Stimulated activated CD4-positive, alpha-beta T cell treated with anti-CD3 and anti-CD28 coated beads, TNF-alpha, amount 100 ng/mL, for 48 hours (primary cell): ENCODE measurements around the gene SMC3.

Experiments used
- DNase-seq, 3 donors: peaks; one replicate each; pipeline ENCODE4 v3.0.0-alpha.2; 2020; ENCODE audit warnings: low read depth in 3 of 3

Gene SMC3

GRCh38 chr10:110544958-110545537 is 22.4 kb upstream of the SMC3 start:
- no peak for DNase-seq

- no peak for DNase-seq
Measured at GRCh38 chr10:110546077-110546476, 21.4 kb upstream of the SMC3 start.

GRCh38 chr10:110546499-110547110 is 20.9 kb upstream of the SMC3 start:
- no peak for DNase-seq

GRCh38 chr10:110547139-110547761 is 20.2 kb upstream of the SMC3 start:
- DNase-seq = no peak

GRCh38 chr10:110548002-110548401 is 19.5 kb upstream of the SMC3 start:
- no peak for DNase-seq

GRCh38 chr10:110549211-110549610 is 18.3 kb upstream of the SMC3 start:
- DNase-seq = no peak

GRCh38 chr10:110553905-110554304 is 13.6 kb upstream of the SMC3 start:
- DNase-seq = no peak

GRCh38 chr10:110556296-110556695 is 11.2 kb upstream of the SMC3 start:
- no peak for DNase-seq

GRCh38 chr10:110556969-110557601 is 10.4 kb upstream of the SMC3 start:
- DNase-seq = peak; percentile 40 to 69 (median 54)

- no peak for DNase-seq
Measured at GRCh38 chr10:110558041-110558440, 9.5 kb upstream of the SMC3 start.

GRCh38 chr10:110560012-110560411 is 7.5 kb upstream of the SMC3 start:
- no peak for DNase-seq

- DNase-seq = no peak
Measured at GRCh38 chr10:110561292-110561691, 6.2 kb upstream of the SMC3 start.

GRCh38 chr10:110562348-110562747 is 5.1 kb upstream of the SMC3 start:
- no peak for DNase-seq

- no peak for DNase-seq
Measured at GRCh38 chr10:110563132-110563531, 4.4 kb upstream of the SMC3 start.

- DNase-seq = peak in 1 of 3 donors; percentile 5
Measured at GRCh38 chr10:110566472-110567200, 859 bp upstream of the SMC3 start.

GRCh38 chr10:110568055-110568735 is 700 bp downstream of the SMC3 start:
- peak; percentile 35 to 42 (median 40) for DNase-seq

GRCh38 chr10:110569122-110569521 is 1.6 kb downstream of the SMC3 start:
- DNase-seq = no peak

- DNase-seq = no peak
Measured at GRCh38 chr10:110569736-110570135, 2.2 kb downstream of the SMC3 start.

- DNase-seq = no peak
Measured at GRCh38 chr10:110571093-110571743, 3.7 kb downstream of the SMC3 start.

GRCh38 chr10:110572862-110573261 is 5.4 kb downstream of the SMC3 start:
- DNase-seq = no peak

- no peak for DNase-seq
Measured at GRCh38 chr10:110574420-110574819, 6.9 kb downstream of the SMC3 start.
